Stimulated activated CD8-positive, alpha-beta memory T cell treated with anti-CD3 and anti-CD28 coated beads, Interleukin-12 subunit alpha, Interleukin-12 subunit beta, amount 100 ng/mL, for 4 hours (primary cell): Measurements from ENCODE around the gene UBLCP1.
"Not testable (repeated sequence)": the region's sequence is repeated elsewhere in the genome, so short reads cannot be mapped to it uniquely, and the experiment has no call there.

Experiments
- DNase-seq: peaks from one replicate; pipeline ENCODE4 v3.0.0-alpha.2; 2020; ENCODE audit warnings: low read depth

UBLCP1 gene

GRCh38 chr5:159262859-159263568 is at the start of gene UBLCP1:
Gene UBLCP1 (plus strand): TSS chr5:159263290. CDS start chr5:159268916, 5,626 bp downstream.
- peak; percentile 67 for DNase-seq

- no peak for DNase-seq
Observed at GRCh38 chr5:159214486-159215271, 48.4 kb upstream of the UBLCP1 start.

GRCh38 chr5:159215886-159216285 is 47.2 kb upstream of the UBLCP1 start:
- no peak for DNase-seq

- DNase-seq, result no peak
Observed at GRCh38 chr5:159216454-159216853, 46.6 kb upstream of the UBLCP1 start.

GRCh38 chr5:159217236-159217635 is 45.9 kb upstream of the UBLCP1 start:
- no peak for DNase-seq

GRCh38 chr5:159218595-159219023 is 44.5 kb upstream of the UBLCP1 start:
- DNase-seq, result no peak

GRCh38 chr5:159220206-159220605 is 42.9 kb upstream of the UBLCP1 start:
- no peak for DNase-seq

- DNase-seq, result no peak
Observed at GRCh38 chr5:159223469-159223868, 39.6 kb upstream of the UBLCP1 start.

- DNase-seq, result no peak
Observed at GRCh38 chr5:159224471-159224870, 38.6 kb upstream of the UBLCP1 start.

GRCh38 chr5:159226451-159226850 is 36.6 kb upstream of the UBLCP1 start:
- no peak for DNase-seq

- no peak for DNase-seq
Observed at GRCh38 chr5:159227452-159227851, 35.6 kb upstream of the UBLCP1 start.

- DNase-seq, result not testable (repeated sequence)
Observed at GRCh38 chr5:159228097-159228496, 35.0 kb upstream of the UBLCP1 start.

GRCh38 chr5:159230657-159231056 is 32.4 kb upstream of the UBLCP1 start:
- no peak for DNase-seq

- no peak for DNase-seq
Observed at GRCh38 chr5:159231167-159231566, 31.9 kb upstream of the UBLCP1 start.

- DNase-seq, result not testable (repeated sequence)
Observed at GRCh38 chr5:159235871-159236520, 27.1 kb upstream of the UBLCP1 start.

GRCh38 chr5:159240301-159240870 is 22.7 kb upstream of the UBLCP1 start:
- DNase-seq, result no peak

GRCh38 chr5:159241946-159242552 is 21.0 kb upstream of the UBLCP1 start:
- DNase-seq, result no peak

- no peak for DNase-seq
Observed at GRCh38 chr5:159242656-159243055, 20.4 kb upstream of the UBLCP1 start.

- no peak for DNase-seq
Observed at GRCh38 chr5:159243385-159243784, 19.7 kb upstream of the UBLCP1 start.

GRCh38 chr5:159244163-159244562 is 18.9 kb upstream of the UBLCP1 start:
- DNase-seq, result no peak

GRCh38 chr5:159244890-159245289 is 18.2 kb upstream of the UBLCP1 start:
- DNase-seq, result no peak

GRCh38 chr5:159249158-159249557 is 13.9 kb upstream of the UBLCP1 start:
- DNase-seq, result no peak
